ENCODE results near the gene PAPSS1. TPM values are rescaled to one million over a fixed set of nuclear protein-coding genes. Genes with fewer than 3 reads are reported as not detected.

The PAPSS1 gene
- polyA plus RNA-seq, 1 donor (not counting 4 experiments of a cell fraction or from before 2014, with no cell fraction given): 95.2 TPM

- Histone ChIP-seq H3K79me2 (ENCODE audit: control insufficient read depth, insufficient read depth, low read length) (peaks cover 75% of the 10 kb centered on the region), H3K36me3 (ENCODE audit: control insufficient read depth in 2 of 2, extremely low read depth in 1 of 2, insufficient read depth in 2 of 2, low read length in 2 of 2) (no peaks in the 10 kb centered on the region), H3K4me3 (ENCODE audit: control insufficient read depth in 2 of 3, extremely low read depth in 1 of 3, insufficient read depth in 2 of 3, low read depth in 1 of 3, low read length in 3 of 3) (no peak overlapping the region), H3K9me1 (ENCODE audit: control insufficient read depth, extremely low read depth, insufficient read depth, low read length) (no peaks in the 10 kb centered on the region), H3K4me1 (ENCODE audit: control insufficient read depth, extremely low read depth, insufficient read depth, low read length) (peaks cover 27% of the 10 kb centered on the region), H2AFZ (ENCODE audit: control insufficient read depth, low read length) (no peak overlapping the region), H3K9ac (ENCODE audit: control insufficient read depth, extremely low read depth, insufficient read depth, low read length) (no peak overlapping the region), H3K27ac (ENCODE audit: control insufficient read depth, insufficient read depth, low read length) (no peak overlapping the region), H3K4me2 (ENCODE audit: control insufficient read depth, extremely low read depth, insufficient read depth, low read depth, low read length) (no peak overlapping the region), H4K20me1 (ENCODE audit: control insufficient read depth, extremely low read depth, insufficient read depth, low read length) (no peaks in the 10 kb centered on the region), H3K27me3 (ENCODE audit: control insufficient read depth, extremely low read depth, insufficient read depth, low read length) (no peaks in the 10 kb centered on the region), H3K9me3 (ENCODE audit: control insufficient read depth, low read depth, low read length) (no peaks in the 10 kb centered on the region)
- dilution Hi-C loops (cut with MboI; ENCODE audit: extremely low pct_ligation_motif_present, low sequenced_read_pairs): no loop called here
- TF ChIP-seq EZH2 (IDR thresholded peaks at IDR 0.05; ENCODE audit: low read length) (no peak), CTCF (optimal IDR thresholded peaks at IDR 0.05 in 1 of 3, IDR thresholded peaks at IDR 0.05 in 1 of 3, conservative IDR thresholded peaks at IDR 0.05 in 1 of 3; ENCODE audit: extremely low read depth in 1 of 3, insufficient read depth in 2 of 3, low read length in 3 of 3) (no peak)
- FAIRE-seq (no peak), DNase-seq (ENCODE audit: low read depth, low spot score) (no peak)
These were observed 7.8 kb downstream of the PAPSS1 start for GRCh38 chr4:107712236-107712635.

- no peak for FAIRE-seq
- H3K9ac ChIP-seq (ENCODE audit: control insufficient read depth, extremely low read depth, insufficient read depth, low read length): no peak overlapping the region
- H4K20me1 ChIP-seq (ENCODE audit: control insufficient read depth, extremely low read depth, insufficient read depth, low read length): no peaks in the 10 kb centered on the region
- DNase-seq (ENCODE audit: low read depth, low spot score): no peak
- H3K4me3 ChIP-seq (ENCODE audit: control insufficient read depth in 2 of 3, extremely low read depth in 1 of 3, insufficient read depth in 2 of 3, low read depth in 1 of 3, low read length in 3 of 3): no peak overlapping the region
- H3K27me3 ChIP-seq (ENCODE audit: control insufficient read depth, extremely low read depth, insufficient read depth, low read length): no peaks in the 10 kb centered on the region
- dilution Hi-C loops (cut with MboI; ENCODE audit: extremely low pct_ligation_motif_present, low sequenced_read_pairs): no loop called here
- TF ChIP-seq CTCF (optimal IDR thresholded peaks at IDR 0.05 in 1 of 3, IDR thresholded peaks at IDR 0.05 in 1 of 3, conservative IDR thresholded peaks at IDR 0.05 in 1 of 3; ENCODE audit: extremely low read depth in 1 of 3, insufficient read depth in 2 of 3, low read length in 3 of 3) (no peak), EZH2 (IDR thresholded peaks at IDR 0.05; ENCODE audit: low read length) (no peak)
- no peaks in the 10 kb centered on the region for H3K36me3 ChIP-seq (ENCODE audit: control insufficient read depth in 2 of 2, extremely low read depth in 1 of 2, insufficient read depth in 2 of 2, low read length in 2 of 2)
- no peak overlapping the region for H3K4me2 ChIP-seq (ENCODE audit: control insufficient read depth, extremely low read depth, insufficient read depth, low read depth, low read length)
- H3K9me1 ChIP-seq (ENCODE audit: control insufficient read depth, extremely low read depth, insufficient read depth, low read length): no peaks in the 10 kb centered on the region
- H3K4me1 ChIP-seq (ENCODE audit: control insufficient read depth, extremely low read depth, insufficient read depth, low read length): peaks cover 27% of the 10 kb centered on the region
- peaks cover 3% of the 10 kb centered on the region for H3K9me3 ChIP-seq (ENCODE audit: control insufficient read depth, low read depth, low read length)
- no peak overlapping the region for H3K27ac ChIP-seq (ENCODE audit: control insufficient read depth, insufficient read depth, low read length)
- H2AFZ ChIP-seq (ENCODE audit: control insufficient read depth, low read length): no peak overlapping the region
- H3K79me2 ChIP-seq (ENCODE audit: control insufficient read depth, insufficient read depth, low read length): peaks cover 76% of the 10 kb centered on the region
These were observed 8.2 kb downstream of the PAPSS1 start for GRCh38 chr4:107711831-107712230.

Measured in keratinocyte (primary cell).